Measurements from ENCODE around the gene FBRS. TPM values are rescaled to one million over a fixed set of nuclear protein-coding genes. Genes with fewer than 3 reads are reported as not detected.

Gene FBRS
- total RNA-seq, 1 donor from 2014 or later: 75.0 TPM

DNA sequence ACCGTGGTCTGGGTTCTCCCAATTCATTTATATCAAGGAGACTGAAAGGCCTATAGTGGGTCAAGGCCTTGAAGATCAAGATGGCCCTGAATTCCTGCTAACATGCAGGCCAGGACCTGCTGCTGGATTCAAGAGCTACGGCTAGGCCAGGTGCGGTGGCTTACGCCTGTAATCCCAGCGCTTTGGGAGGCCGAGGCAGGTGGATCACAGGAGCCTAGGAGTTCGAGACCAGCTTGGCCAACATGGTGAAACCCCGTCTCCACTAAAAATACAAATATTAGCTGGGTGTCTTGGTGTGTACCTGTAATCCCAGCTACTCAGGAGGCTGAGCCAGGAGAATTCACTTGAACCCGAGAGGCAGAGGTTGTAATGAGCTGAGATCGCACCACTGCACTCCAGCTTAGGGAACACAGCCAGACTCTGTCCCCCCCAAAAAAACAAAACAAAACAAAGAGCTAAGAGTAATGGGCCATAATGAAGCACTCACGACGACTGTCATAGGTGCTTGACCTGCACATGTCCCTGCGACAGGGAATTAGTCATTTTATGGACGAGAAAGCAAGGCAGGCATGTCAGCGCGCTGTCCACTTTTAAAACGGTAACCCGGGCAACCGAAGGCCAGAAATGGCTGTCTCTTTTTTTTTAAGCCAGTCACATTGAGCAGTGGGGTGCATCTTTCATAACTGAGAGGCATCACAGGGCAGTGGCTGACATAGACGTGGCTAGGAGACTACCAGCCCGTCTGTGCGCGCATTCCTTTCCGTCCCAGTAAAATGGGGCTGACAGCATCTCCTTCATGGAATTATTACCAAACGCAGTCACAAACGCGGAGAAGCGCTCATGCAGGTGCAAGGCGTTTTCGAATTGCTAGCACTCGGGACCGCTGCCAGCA lies 1.0 kb upstream of the FBRS start:
- H3K9me3 ChIP-seq (ENCODE audit: insufficient read depth, low read depth, low read length): no peaks in the 10 kb centered on the region
- peaks cover 22% of the 10 kb centered on the region for H3K36me3 ChIP-seq (ENCODE audit: insufficient read depth, low read length)
- Mint-ChIP-seq H3K27me3 (ENCODE audit: low read depth, unreplicated experiment) (no peaks in the 10 kb centered on the region), H3K4me3 (ENCODE audit: unreplicated experiment) (peak overlapping the region; percentile 79), H3K36me3 (ENCODE audit: low read depth, unreplicated experiment) (peaks cover 20% of the 10 kb centered on the region), H3K9me3 (ENCODE audit: unreplicated experiment) (no peaks in the 10 kb centered on the region), H3K27ac (ENCODE audit: unreplicated experiment) (peak overlapping the region; percentile 89), H3K4me1 (ENCODE audit: low read depth, unreplicated experiment) (peaks cover 24% of the 10 kb centered on the region)
- DNase-seq (ENCODE audit: low read depth): no peak
- H3K9ac ChIP-seq (ENCODE audit: low read length): peak overlapping the region; percentile 63
- no peaks in the 10 kb centered on the region for H3K27me3 ChIP-seq (ENCODE audit: insufficient read depth, low read length)
- peak overlapping the region; percentile 69 for H2AFZ ChIP-seq (ENCODE audit: low read depth, low read length)
- TF ChIP-seq CTCF (IDR thresholded peaks at IDR 0.05; ENCODE audit: insufficient read depth, low read depth, low read length) (no peak), EZH2 (IDR thresholded peaks at IDR 0.05; ENCODE audit: insufficient read depth, low read length) (no peak)
- peaks cover 38% of the 10 kb centered on the region for H3K79me2 ChIP-seq (ENCODE audit: insufficient read depth, low read length)
- peaks cover 21% of the 10 kb centered on the region for H3K4me1 ChIP-seq (ENCODE audit: insufficient read depth, low read length)
- H3K27ac ChIP-seq (ENCODE audit: low read depth, low read length): peak overlapping the region; percentile 59
- peaks cover 27% of the 10 kb centered on the region for H4K20me1 ChIP-seq (ENCODE audit: insufficient read depth, low read length)
- FAIRE-seq: no peak
- H3K4me2 ChIP-seq (ENCODE audit: low read length): peak overlapping the region; percentile 89
- peak overlapping the region; percentile 55 for H3K4me3 ChIP-seq (ENCODE audit: insufficient read depth, low read depth, low read length)

DNA sequence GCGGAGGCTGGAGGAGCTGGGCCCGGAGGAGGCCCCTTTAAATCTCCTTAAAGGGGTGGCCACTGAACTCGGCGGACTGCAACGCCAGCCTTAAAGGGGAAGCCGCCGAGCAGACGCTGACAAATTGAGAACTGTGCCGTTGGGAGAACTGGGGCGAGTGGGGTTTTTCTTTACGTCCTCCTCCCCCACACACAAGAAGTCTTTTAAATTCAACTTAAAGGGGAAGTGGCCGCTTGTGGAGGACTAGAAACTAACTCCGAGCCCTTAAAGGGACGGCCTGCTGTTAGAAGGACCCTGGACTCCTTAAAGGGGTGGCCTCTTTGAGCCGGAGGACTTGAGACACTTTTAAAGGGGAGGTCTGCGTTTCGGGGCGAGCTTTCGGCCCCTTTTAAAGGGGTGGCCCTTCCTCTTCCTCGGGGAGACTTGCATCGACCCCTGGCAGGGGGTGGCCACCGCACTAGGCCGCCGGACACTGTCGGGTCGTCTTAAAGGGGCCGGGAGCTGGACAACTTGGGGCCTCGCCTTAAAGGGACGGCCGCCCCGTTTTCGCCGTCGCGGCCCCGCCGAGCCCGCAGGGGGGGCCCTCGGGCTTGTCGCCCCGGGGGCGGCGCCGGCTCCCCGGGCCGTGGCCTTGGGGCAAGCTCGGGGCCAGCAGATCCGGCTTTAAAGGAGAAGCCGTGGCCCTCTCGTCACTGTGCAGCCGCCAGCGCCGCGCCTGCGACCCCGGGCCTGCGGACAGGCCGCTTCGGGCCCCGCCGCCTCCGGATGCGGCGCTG lies 688 bp downstream of the FBRS start:
- H3K9me3 Mint-ChIP-seq (ENCODE audit: unreplicated experiment): no peaks in the 10 kb centered on the region
- Histone ChIP-seq H3K36me3 (ENCODE audit: insufficient read depth, low read length) (peaks cover 34% of the 10 kb centered on the region), H4K20me1 (ENCODE audit: insufficient read depth, low read length) (peaks cover 38% of the 10 kb centered on the region), H3K4me1 (ENCODE audit: insufficient read depth, low read length) (peaks cover 26% of the 10 kb centered on the region), H3K79me2 (ENCODE audit: insufficient read depth, low read length) (peaks cover 44% of the 10 kb centered on the region), H3K4me3 (ENCODE audit: insufficient read depth, low read depth, low read length) (peak overlapping the region; percentile 86), H3K27me3 (ENCODE audit: insufficient read depth, low read length) (no peaks in the 10 kb centered on the region), H2AFZ (ENCODE audit: low read depth, low read length) (peak overlapping the region; percentile 70), H3K27ac (ENCODE audit: low read depth, low read length) (peak overlapping the region; percentile 100), H3K4me2 (ENCODE audit: low read length) (peak overlapping the region; percentile 98), H3K9me3 (ENCODE audit: insufficient read depth, low read depth, low read length) (no peaks in the 10 kb centered on the region), H3K9ac (ENCODE audit: low read length) (peak overlapping the region; percentile 99)
- FAIRE-seq (no peak), DNase-seq (ENCODE audit: low read depth) (peak; percentile 90)
- peaks cover 31% of the 10 kb centered on the region for H3K4me1 Mint-ChIP-seq (ENCODE audit: low read depth, unreplicated experiment)
- peaks cover 25% of the 10 kb centered on the region for H3K36me3 Mint-ChIP-seq (ENCODE audit: low read depth, unreplicated experiment)
- peak overlapping the region; percentile 94 for H3K27ac Mint-ChIP-seq (ENCODE audit: unreplicated experiment)
- peak overlapping the region; percentile 97 for H3K4me3 Mint-ChIP-seq (ENCODE audit: unreplicated experiment)
- no peak for TF ChIP-seq EZH2 (IDR thresholded peaks at IDR 0.05; ENCODE audit: insufficient read depth, low read length)
- no peak for TF ChIP-seq CTCF (IDR thresholded peaks at IDR 0.05; ENCODE audit: insufficient read depth, low read depth, low read length)
- H3K27me3 Mint-ChIP-seq (ENCODE audit: low read depth, unreplicated experiment): no peaks in the 10 kb centered on the region

All from astrocyte (in vitro differentiated cells and primary cell).